NCI-H187 (cell line): Measurements from ENCODE around the gene COL9A2.

ENCODE experiments used
- DNase-seq, 2 experiments: peaks; one replicate each; lab custom pipeline; 2025; lab: John Stamatoyannopoulos, UW

COL9A2 gene

DNA sequence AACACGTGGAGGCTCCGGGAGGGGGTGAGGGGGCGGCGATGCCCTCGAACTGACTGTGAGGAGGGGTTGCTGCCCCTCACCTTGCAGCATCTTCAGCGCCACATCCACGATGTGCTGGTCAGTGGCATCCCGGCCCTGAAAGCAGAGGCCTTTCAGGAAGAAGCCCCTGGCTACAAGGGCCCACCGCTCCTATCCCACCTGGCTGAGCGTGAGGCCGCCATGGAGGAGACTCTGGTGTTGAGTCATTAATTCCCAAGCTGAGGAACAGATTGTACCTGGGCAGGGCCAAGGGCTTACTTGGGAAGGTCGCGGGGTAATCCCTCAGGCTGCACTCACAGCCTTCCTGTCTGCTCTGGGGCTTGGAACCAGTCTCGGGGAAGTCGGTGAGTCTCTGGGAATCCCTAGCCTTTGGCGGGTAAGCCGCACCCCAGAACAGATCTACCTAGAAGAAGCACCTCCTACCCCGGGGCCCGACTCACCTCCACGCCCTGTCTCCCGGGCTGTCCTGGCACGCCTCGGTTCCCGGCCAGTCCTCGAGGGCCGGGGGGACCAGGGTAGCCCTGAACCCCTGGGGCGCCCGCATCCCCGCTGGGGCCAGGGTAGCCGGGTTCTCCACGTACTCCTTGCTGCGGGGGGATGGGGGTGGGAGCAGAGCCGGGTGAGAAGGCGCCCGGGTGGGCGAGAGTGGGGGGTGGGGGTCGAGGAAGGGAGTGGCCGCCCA, 13.9 kb downstream of the COL9A2 start:
- no peak for DNase-seq

DNA sequence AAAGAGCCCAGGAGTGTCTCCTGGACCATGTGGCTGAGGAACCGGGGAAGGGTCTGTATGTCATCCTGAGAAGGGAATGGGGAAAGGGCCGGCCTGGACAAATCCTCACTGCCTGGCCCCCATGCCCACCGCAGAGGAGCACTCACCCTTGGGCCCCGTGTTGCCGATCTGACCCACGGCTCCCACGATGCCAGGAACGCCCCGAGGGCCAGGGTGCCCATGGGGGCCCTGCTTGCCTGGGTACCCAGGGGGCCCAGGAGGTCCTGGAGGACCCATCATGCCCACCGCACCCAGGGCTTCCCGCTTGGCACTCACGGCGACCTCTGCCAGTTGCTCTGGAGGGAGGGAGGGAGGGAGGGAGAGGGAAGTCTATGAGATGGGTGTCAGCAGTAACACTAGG, 14.6 kb downstream of the COL9A2 start:
- no peak for DNase-seq

DNA sequence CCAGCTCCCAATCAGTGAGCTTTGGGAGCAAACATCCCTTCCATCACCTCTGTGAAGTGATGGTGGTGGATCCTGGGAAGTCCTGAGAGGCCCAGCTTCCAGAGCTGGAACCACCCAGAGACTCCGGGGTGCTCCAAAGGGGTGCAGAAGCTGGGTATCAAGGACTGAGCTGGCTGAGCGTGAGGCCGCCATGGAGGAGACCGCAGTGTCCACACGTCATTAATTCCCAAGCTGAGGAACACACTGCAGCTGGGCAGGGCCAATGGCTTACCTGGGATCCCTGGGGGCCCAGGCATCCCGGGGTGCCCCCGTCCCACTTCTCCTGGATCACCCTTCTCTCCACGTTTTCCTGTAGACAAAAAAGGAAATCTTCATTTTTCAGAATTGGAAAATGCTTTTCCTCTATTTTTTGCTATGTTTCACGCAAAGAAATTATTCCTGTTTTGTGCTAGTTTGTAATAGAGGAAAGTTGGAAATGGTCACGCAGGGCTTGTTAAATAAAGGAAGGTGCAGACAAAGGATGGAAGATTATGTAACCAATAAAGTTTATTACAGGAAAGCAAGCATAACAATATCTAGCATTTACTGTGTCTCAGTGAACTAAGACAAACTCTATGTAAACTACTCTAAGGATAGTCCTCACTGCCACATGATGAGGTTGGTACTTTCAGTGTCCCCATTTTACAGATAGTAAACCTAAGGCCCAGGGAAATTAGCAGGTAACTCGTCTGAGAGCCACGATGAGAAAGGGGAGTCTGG, 15.4 kb downstream of the COL9A2 start:
- DNase-seq = no peak

DNA sequence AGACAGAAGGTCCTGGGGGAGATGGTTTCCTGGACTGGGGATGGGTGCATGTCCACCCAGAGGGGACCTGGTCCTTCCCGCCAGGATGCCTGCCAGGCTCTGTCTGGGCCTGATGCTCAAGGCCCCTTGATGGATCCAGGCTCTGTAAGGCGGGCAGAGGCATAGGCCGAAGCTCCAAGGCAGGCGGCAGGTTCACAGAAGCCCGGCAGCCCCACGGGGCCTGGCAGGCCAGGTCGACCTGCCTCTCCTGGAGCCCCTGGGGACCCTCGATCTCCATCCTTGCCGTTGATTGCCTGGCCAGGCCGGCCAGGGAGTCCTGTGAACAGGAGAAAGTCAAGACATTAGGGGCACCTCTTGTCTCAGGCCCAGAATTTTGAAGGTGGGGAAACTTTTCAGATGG, 16.0 kb downstream of the COL9A2 start:
- DNase-seq = no peak

DNA sequence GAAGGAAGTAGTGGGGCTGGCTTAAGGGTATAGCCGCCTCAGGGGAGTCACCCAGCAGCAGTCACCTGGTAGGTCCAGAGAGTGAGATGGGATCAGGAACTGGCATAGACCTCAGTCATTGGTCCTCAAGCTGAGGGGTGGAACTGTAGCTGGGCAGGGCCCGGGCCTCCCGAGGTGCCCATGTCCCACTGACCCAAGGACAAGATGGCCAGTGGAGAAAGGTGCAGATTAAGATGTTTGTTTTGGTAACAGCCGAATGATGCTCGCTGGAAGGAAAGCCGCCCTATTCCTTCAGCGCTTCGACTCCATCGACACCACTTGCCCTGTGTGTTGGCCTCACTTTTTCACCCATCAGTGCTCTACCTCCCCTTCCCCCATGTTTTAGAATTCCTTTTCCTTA, 16.4 kb downstream of the COL9A2 start:
- no peak for DNase-seq

DNA sequence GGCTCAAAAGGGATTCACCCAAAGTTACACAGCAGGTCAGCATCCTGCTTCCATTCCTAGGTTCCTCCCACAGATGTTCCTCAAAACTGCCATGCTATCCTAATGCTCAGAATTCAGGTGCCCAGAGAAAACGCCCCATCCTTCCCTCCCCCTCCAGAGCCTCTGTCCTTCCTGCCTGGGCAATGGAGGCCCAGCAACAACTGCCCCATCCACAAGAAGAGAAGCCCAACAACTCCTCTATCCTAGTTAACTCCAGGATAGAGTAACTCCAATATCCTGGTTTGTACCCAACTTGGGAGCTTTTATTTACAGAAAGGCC, 16.9 kb downstream of the COL9A2 start:
- no peak for DNase-seq

DNA sequence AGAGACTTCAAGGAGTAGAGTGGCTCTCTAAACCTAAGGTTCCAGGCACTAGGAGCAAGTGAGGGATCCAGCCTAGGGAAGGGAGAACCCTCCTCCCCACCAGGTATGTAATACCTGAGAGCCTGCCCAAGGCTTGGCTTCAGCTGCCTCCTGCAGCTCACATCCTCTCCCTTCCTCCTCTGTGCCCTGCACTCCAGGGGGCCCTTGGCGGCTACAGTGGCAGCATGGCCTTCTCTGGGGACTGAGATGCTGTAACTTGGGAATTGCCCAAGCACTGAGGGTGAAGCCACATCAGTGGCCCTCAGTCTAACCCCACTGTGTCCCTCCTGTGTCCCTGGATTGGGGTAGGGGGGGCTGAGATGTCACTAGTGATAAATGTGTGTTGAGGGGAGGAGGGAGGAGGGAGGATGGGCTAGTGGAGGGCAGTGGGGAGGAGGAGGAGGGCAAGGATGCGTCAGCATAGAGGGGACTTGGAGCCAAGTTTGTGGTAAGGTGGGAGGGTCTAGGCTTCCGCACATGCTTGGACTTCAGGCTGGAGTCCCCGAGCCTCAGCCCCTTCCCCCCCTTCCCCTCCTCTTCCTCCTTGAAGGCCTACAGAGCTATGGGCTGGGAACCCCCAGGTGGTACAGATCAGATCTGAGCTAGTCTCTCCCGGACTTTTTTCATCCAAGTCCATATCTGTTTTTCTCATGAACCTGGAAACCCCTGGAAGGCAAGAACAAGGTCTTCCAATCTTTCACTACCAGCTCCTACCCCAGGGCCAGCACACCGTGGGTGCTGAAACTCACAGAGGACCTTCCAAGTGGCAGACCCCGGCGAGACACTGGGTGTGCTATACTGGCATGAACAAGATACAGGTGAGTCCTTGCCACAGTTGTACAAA, 17.5 kb downstream of the COL9A2 start:
- DNase-seq = no peak

DNA sequence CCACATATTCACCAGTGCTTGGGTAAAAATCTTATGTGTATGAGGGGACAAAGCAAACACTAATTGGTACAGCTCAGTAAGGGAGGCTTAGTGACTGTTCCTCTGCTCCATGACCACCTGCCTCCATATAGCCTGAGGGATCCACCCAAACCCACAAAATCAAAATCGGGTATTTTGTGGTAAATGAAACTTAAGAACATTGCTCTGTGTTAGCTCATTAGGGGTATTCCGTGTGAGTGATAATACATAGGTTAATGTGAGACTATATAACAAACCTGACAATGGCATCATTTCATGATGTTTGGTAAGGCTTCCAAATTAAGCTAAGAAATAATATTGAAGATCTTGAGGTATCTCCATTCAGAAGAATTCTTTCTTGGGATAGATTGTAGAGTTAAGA, 25.8 kb downstream of the COL9A2 start:
- no peak for DNase-seq

DNA sequence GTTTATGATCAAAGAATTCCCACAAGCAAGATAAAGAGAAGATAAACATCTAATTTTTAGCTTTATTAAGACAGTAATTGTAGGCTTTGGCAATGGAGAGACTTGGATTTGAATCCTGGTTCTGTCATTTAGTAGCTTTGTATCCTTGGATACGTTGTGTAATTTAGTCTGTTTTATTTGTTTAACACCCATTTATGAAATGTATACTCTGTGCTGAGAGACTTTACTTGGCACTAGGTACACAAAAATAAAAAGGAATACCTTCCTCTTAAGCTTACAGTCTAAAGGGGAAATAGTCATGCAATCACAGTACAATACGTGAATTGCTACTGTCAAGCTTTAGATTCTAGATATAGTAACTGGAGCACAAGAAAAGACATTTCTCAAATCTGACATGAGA, 35.2 kb downstream of the COL9A2 start:
- no peak for DNase-seq

DNA sequence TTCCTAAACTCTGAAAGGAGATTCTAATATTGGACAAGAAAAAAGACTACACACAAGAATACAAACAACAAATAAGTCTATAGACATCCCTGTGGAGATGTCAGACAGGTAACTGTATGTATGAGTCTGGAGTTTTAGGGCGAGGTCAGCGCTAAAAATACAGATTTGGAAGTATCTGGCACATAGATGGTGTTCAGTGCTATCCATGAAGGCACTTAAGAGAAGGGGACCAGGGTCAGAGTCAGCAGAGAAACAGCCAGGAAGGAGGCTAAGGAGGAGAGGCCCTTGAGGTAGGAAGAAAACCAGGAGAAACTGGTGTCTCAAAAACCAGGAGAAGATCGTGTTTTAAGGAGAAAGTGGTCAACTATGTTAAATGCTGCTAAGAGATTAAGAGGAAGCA, 41.0 kb downstream of the COL9A2 start:
- DNase-seq = no peak

DNA sequence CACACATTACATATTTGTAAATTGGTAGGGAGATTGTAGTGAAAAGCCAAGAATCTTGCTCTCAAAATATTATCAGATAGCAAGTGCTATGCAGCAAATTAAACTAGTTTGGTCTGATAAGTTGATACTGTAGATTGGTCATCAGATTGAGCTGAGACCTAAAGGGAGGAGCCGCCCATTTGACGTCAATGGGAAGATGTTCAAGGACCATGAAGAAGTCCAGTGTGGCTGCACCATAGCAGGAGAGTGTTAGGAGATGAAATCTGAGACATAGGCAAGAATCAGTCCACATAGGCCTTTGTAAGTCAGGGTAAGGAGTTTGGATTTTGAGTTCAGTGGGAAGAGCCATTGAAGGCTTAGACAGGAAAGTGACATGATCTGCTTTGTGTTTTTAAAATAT, 42.8 kb downstream of the COL9A2 start:
- DNase-seq = no peak

DNA sequence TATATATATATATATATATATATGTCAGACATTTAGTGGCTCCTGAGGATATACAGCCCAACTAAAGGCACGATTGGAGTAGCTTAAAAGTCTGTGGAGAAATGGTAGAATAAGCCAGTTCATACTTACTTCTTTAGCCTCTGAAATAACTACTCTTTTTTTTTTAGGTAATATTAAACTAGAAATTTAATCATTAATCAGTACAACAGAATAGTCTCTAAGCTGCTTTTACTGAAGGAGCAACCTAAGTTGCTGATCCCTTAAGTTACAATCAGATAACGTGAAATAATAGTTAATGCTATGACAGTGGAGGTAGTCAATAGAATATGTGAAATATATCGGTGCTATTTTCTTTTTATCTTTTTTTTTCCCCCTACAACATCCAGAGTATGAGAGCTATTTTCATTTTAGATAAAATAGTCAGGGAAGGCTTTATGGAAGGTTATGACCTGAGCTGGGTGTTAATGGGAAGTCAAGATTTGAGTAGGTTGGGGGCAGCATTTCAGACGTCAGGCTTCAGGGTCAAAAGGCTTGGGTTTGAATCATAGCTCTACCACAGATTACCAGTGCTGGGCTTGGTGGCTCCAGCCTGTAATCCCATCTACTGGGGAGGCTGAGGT, 43.4 kb downstream of the COL9A2 start:
- DNase-seq = no peak

DNA sequence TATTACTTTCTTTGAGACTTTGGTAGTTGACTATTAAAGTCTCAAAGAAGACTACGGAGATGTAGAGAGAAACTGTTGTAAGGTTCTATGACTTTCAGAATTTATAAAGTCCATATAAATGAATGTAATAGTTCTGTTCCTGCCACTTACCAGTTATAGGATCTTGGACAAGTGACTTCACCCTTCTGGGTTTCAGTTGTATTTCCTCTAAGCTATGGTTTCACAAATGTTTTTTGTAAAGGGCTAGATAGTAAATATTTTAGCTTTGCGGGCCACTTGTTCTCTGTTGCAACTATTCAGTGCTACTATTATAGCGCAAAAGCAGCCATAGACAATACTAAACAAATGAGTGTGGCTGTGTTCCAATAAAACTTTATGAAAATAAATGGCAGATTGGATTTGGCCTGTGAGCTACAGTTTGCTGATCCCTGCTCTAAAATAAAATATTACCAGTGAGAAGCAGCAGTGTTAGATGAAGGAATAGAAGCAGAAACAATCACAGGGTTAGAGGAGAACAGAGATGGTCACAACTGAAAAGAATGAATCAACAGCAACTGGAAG, 44.4 kb downstream of the COL9A2 start:
- no peak for DNase-seq

DNA sequence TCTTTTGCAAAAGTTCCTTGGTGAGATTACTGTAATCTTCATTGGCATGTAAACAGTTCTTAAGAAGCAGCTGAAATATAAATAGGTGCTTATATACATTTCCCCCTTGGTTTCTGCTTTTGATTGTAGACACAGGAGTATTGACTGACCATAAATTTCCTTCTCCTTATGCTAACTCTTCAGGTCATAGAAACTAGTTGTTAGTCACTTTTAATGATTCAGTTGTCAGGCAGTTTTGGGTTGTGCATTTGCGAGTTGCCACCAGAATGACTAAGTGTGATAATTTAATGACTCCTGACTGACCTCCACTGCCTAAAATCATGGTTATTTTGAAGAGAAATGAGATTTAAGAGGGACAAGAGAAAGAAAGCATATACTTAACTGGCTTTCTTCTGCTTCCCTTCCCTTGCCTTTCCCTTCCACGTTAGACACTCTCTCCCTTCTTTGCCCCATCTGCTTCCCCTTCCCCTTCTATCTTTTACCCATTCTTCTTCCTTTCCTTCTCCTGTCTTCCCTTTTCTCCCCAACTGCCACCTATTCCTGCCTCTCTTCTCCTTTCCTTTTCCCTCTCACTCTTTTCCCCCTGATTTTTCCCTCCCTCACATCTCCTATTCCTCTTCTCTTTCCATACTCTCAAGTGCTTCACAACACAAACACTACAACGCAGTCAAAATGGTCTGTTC, 46.8 kb downstream of the COL9A2 start:
- DNase-seq = no peak

DNA sequence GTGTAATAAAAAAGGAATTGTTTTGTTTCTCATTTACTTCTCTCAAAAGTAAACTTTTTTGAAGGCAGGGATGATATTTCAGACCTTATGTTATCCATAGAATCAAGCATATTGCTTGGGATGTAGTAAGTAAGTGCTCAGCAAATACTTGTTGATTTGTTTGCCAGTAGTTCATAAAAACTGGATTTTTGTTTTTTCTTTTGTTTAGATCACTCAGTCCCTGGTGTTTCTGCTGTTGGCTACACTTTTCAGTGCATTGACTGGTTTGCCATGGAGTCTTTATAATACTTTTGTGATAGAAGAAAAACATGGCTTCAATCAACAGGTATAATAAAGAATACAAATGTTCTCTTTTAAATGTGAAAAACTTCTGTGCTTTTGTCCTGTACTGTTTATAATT, 48.9 kb downstream of the COL9A2 start:
- DNase-seq = no peak

DNA sequence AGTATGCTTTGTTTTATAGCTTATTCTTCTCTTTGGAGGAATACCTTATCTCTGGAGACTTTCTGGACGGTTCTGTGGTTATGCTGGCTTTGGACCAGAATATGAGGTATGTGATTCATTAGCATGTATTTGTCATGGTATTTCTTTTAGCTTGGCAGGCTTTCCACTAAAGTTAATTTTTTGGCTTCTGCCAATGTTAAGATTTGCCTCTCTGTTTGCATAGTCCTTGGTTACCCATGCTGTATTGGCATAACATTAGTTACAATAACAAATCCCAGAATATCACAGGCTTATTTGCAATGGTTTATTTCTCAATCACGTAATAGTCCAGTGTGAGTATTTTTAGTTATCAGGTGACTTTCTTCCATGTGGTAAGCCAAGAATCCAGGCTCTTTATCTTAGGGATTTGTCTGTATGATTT, 49.3 kb downstream of the COL9A2 start:
- no peak for DNase-seq

DNA sequence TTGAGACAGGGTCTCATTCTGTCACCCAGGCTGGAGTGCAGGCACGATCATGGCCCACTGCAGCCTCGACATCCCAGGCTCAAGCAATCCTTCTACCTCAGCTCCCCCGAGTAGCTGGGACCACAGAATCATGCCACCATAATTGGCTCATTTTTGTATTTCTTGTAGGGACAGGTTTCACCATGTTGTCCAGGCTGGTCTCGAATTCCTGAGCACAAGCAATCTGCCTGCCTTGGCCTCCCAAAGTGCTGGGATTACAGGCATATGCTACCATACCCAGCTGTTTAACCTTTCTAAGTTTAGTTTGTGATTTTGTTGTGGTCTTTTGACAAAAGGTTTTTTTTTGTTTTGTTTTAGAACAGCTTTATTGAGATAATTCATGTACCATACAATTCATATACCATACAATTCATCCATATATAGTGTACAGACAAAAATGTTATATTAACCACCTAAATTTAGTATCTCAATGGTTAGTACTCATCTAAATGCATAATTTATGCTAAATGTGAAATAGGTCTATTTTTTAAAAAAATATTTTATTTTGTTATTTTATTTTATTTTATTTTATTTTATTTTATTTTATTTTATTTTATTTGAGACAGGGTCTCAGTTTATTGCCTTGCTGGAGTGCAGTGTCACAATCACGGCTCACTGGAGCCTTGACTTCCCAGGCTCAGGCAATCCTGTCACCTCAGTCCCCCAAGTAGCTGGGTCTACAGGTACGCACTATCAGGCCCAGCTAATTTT, 50.1 kb downstream of the COL9A2 start:
- no peak for DNase-seq

DNA sequence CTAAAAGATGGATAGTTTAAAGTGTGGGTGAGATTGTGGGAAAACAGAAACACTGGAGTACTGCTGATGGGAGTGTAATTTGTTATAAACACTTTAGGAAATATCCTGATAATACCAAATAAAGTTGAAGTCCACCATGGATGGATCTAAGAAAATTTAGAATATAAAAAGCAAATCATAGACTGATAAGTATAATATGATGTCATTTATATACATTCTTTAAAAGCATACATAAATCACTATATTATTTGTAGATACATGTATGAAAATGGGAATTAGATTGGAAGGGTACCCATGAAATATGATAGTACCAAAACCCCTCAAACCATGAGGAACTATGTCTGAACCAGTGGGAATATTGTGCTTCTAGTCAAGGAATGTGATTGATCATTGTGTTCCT, 51.2 kb downstream of the COL9A2 start:
- no peak for DNase-seq

DNA sequence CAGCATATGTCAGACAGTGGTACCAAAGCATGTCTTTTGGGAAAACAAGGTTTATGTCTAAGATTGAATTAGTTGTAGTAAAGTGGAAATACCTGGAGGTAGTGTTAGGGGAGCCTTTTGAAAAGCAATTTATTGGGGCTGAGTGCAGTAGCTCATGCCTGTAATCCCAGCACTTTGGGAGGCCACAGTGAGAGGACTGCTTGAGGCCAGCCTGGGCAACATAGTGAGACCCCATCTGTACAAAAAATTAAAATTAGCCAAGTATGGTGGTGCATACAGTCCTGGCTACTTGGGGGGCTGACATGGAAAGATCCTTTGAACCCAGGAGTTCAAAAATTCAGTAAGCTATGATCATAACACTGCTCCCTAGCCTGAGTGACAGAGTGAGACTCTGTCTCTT, 51.8 kb downstream of the COL9A2 start:
- DNase-seq = no peak

DNA sequence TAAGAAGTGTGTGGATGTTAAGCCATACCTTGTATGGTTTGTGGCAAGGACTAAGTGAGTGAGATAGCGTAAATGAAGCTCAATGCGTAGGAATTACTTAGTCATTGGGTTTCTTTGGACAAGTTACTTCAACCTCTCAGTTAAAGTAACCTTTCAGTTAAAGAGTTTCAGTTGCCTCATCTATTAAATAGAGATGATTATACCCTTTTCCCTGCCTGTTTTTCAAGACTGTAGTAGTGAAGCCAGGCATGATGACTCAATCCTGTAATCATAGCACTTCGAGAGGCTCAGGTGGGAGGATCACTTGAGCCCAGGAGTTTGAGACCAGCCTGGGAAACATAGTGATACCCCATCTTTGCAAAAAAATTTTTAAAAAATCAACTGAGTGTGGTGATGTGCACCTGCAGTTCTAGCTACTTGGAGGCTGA, 52.7 kb downstream of the COL9A2 start:
- DNase-seq = no peak

DNA sequence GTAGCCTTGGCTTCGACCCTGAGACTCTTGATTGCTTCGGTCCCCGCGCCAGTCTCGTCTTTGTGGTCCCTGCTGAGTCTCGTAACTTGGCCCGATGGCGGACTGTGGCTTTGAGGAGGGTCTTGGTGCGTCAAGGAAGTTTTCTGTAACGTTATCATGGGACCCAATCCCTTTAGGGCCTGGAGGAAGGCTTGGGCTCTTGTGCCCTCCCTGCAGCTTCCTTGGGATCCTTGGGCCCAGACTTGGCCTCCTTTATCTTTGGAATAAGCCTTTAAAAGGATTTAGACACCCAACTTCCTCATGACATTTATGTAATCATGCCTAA, 58.7 kb downstream of the COL9A2 start:
- no peak for DNase-seq
